CMK (cell line): ENCODE data around the gene KRT39.
A peak's percentile ranks its signal among the peaks of the same experiment; 100 is the strongest.
"Not testable (repeated sequence)": the region's sequence is repeated elsewhere in the genome, so short reads cannot be mapped to it uniquely, and the experiment has no call there.

Source experiments
- DNase-seq: peaks from one replicate; pipeline ENCODE4 v3.0.0-alpha.2; 2010; ENCODE audit warnings: low read depth

The KRT39 gene

GRCh38 chr17:40940266-40940665 lies 26.5 kb downstream of the KRT39 start:
- DNase-seq: no peak

GRCh38 chr17:40938981-40939380 lies 27.8 kb downstream of the KRT39 start:
- DNase-seq: no peak

- DNase-seq: no peak
Observed at GRCh38 chr17:40937384-40937819, 29.3 kb downstream of the KRT39 start, which contains the start of gene KRT23. Gene KRT23, minus strand, starts transcription at chr17:40937646. Its CDS starts 1,043 bp downstream, at chr17:40936603.

- DNase-seq: no peak
Observed at GRCh38 chr17:40936976-40937375, 29.8 kb downstream of the KRT39 start.

GRCh38 chr17:40936437-40936971 lies 30.2 kb downstream of the KRT39 start:
- no peak for DNase-seq

GRCh38 chr17:40935624-40936023 lies 31.1 kb downstream of the KRT39 start:
- no peak for DNase-seq

GRCh38 chr17:40932608-40933007 lies 34.1 kb downstream of the KRT39 start:
- DNase-seq: no peak

GRCh38 chr17:40931311-40931710 lies 35.4 kb downstream of the KRT39 start:
- DNase-seq: no peak

- DNase-seq: no peak
Observed at GRCh38 chr17:40926341-40926740, 40.4 kb downstream of the KRT39 start.

GRCh38 chr17:40922239-40922638 lies 44.5 kb downstream of the KRT39 start:
- DNase-seq: no peak

- DNase-seq: no peak
Observed at GRCh38 chr17:40921026-40921425, 45.7 kb downstream of the KRT39 start.

- not testable (repeated sequence) for DNase-seq
Observed at GRCh38 chr17:40917116-40917515, 49.6 kb downstream of the KRT39 start.

- no peak for DNase-seq
Observed at GRCh38 chr17:40916366-40916765, 50.4 kb downstream of the KRT39 start.

GRCh38 chr17:40915721-40916256 lies 51.0 kb downstream of the KRT39 start:
- no peak for DNase-seq

- no peak for DNase-seq
Observed at GRCh38 chr17:40915199-40915661, 51.5 kb downstream of the KRT39 start.

- no peak for DNase-seq
Observed at GRCh38 chr17:40914075-40914855, 52.5 kb downstream of the KRT39 start.

- no peak for DNase-seq
Observed at GRCh38 chr17:40912486-40913210, 54.1 kb downstream of the KRT39 start.

GRCh38 chr17:40910441-40910841 lies 56.3 kb downstream of the KRT39 start:
- DNase-seq: no peak

- DNase-seq: no peak
Observed at GRCh38 chr17:40909755-40910154, 57.0 kb downstream of the KRT39 start.

- peak; percentile 9 for DNase-seq
Observed at GRCh38 chr17:40909351-40909750, 57.4 kb downstream of the KRT39 start.
